ENCODE measurements around the gene GJA4. TPM values are rescaled to one million over a fixed set of nuclear protein-coding genes. Genes with fewer than 3 reads are reported as not detected.

Gene GJA4
- total RNA-seq, 2 experiments from 2014 or later: not detected

GRCh38 chr1:34777519-34778321 lies 15.1 kb upstream of the GJA4 start:
- H3K36me3 Mint-ChIP-seq: no peaks in the 10 kb centered on the region
- H3K4me1 Mint-ChIP-seq: no peaks in the 10 kb centered on the region
- no peak for DNase-seq
- ATAC-seq (ENCODE audit: low read depth): no peak
- no peak overlapping the region for H3K4me3 Mint-ChIP-seq
- H3K9me3 Mint-ChIP-seq: no peaks in the 10 kb centered on the region
- POLR2A ChIA-PET: no interaction called here
- H3K27ac Mint-ChIP-seq: no peak overlapping the region
- peaks cover 30% of the 10 kb centered on the region for H3K27me3 Mint-ChIP-seq

GRCh38 chr1:34778381-34778780 lies 14.4 kb upstream of the GJA4 start:
- Mint-ChIP-seq H3K9me3 (no peaks in the 10 kb centered on the region), H3K4me3 (no peak overlapping the region), H3K36me3 (no peaks in the 10 kb centered on the region), H3K27me3 (peaks cover 37% of the 10 kb centered on the region), H3K4me1 (no peaks in the 10 kb centered on the region), H3K27ac (no peak overlapping the region)
- POLR2A ChIA-PET: no interaction called here
- DNase-seq (no peak), ATAC-seq (ENCODE audit: low read depth) (no peak)

GRCh38 chr1:34779005-34779404 lies 13.8 kb upstream of the GJA4 start:
- Mint-ChIP-seq H3K9me3 (no peaks in the 10 kb centered on the region), H3K27me3 (peaks cover 38% of the 10 kb centered on the region), H3K4me1 (no peaks in the 10 kb centered on the region), H3K36me3 (no peaks in the 10 kb centered on the region), H3K27ac (no peak overlapping the region), H3K4me3 (no peak overlapping the region)
- no peak for ATAC-seq (ENCODE audit: low read depth)
- POLR2A ChIA-PET: no interaction called here
- no peak for DNase-seq

- Mint-ChIP-seq H3K9me3 (no peaks in the 10 kb centered on the region), H3K27me3 (peaks cover 38% of the 10 kb centered on the region), H3K4me1 (no peaks in the 10 kb centered on the region), H3K36me3 (no peaks in the 10 kb centered on the region), H3K4me3 (no peak overlapping the region), H3K27ac (no peak overlapping the region)
- ATAC-seq (ENCODE audit: low read depth): no peak
- POLR2A ChIA-PET: no interaction called here
- DNase-seq: no peak
Observed at GRCh38 chr1:34779526-34779925, 13.3 kb upstream of the GJA4 start.

GRCh38 chr1:34779962-34780361 lies 12.8 kb upstream of the GJA4 start:
- ATAC-seq (ENCODE audit: low read depth) (no peak), DNase-seq (no peak)
- Mint-ChIP-seq H3K36me3 (no peaks in the 10 kb centered on the region), H3K27me3 (peaks cover 38% of the 10 kb centered on the region), H3K4me3 (no peak overlapping the region), H3K27ac (no peak overlapping the region), H3K4me1 (no peaks in the 10 kb centered on the region), H3K9me3 (no peaks in the 10 kb centered on the region)
- POLR2A ChIA-PET: no interaction called here

- Mint-ChIP-seq H3K27me3 (peaks cover 38% of the 10 kb centered on the region), H3K4me3 (no peak overlapping the region), H3K27ac (no peak overlapping the region), H3K36me3 (no peaks in the 10 kb centered on the region), H3K9me3 (no peaks in the 10 kb centered on the region), H3K4me1 (no peaks in the 10 kb centered on the region)
- ATAC-seq (ENCODE audit: low read depth) (no peak), DNase-seq (no peak)
- POLR2A ChIA-PET: no interaction called here
Observed at GRCh38 chr1:34780528-34780927, 12.3 kb upstream of the GJA4 start.

- Mint-ChIP-seq H3K27me3 (peaks cover 38% of the 10 kb centered on the region), H3K27ac (no peak within 1 kb of the TSS), H3K4me1 (no peaks in the 10 kb centered on the region), H3K9me3 (no peaks in the 10 kb centered on the region), H3K4me3 (peak within 1 kb of the TSS; percentile 18), H3K36me3 (no peaks in the 10 kb centered on the region)
- POLR2A ChIA-PET: no interaction called here
- DNase-seq (peak; percentile 44), ATAC-seq (ENCODE audit: low read depth) (no peak)
Observed at GRCh38 chr1:34781071-34781843, 11.5 kb upstream of the GJA4 start, which contains the start of gene GJB3. Gene GJB3, plus strand, starts transcription at chr1:34781214. Its CDS starts 3,549 bp downstream, at chr1:34784763.

- H3K4me3 Mint-ChIP-seq: peak overlapping the region; percentile 18
- no peaks in the 10 kb centered on the region for H3K9me3 Mint-ChIP-seq
- H3K4me1 Mint-ChIP-seq: peaks cover 4% of the 10 kb centered on the region
- no peaks in the 10 kb centered on the region for H3K36me3 Mint-ChIP-seq
- POLR2A ChIA-PET: no interaction called here
- H3K27ac Mint-ChIP-seq: no peak overlapping the region
- DNase-seq (no peak), ATAC-seq (ENCODE audit: low read depth) (no peak)
- peaks cover 38% of the 10 kb centered on the region for H3K27me3 Mint-ChIP-seq
Observed at GRCh38 chr1:34781844-34782391, 10.9 kb upstream of the GJA4 start.

GRCh38 chr1:34784751-34785221 lies 8.0 kb upstream of the GJA4 start:
- no peak for DNase-seq

GRCh38 chr1:34785231-34785874 lies 7.4 kb upstream of the GJA4 start:
- DNase-seq: no peak
- no peak overlapping the region for H3K4me3 Mint-ChIP-seq
- no peak for ATAC-seq (ENCODE audit: low read depth)
- H3K9me3 Mint-ChIP-seq: no peaks in the 10 kb centered on the region
- POLR2A ChIA-PET: no interaction called here
- peaks cover 20% of the 10 kb centered on the region for H3K27me3 Mint-ChIP-seq
- H3K36me3 Mint-ChIP-seq: no peaks in the 10 kb centered on the region
- H3K27ac Mint-ChIP-seq: no peak overlapping the region
- peaks cover 6% of the 10 kb centered on the region for H3K4me1 Mint-ChIP-seq

More at GRCh38 chr1:34784751-34785221, 8.0 kb upstream of the GJA4 start:
- POLR2A ChIA-PET: no interaction called here
- peaks cover 5% of the 10 kb centered on the region for H3K4me1 Mint-ChIP-seq
- no peaks in the 10 kb centered on the region for H3K36me3 Mint-ChIP-seq
- H3K4me3 Mint-ChIP-seq: no peak overlapping the region
- ATAC-seq (ENCODE audit: low read depth): no peak
- no peaks in the 10 kb centered on the region for H3K9me3 Mint-ChIP-seq
- H3K27ac Mint-ChIP-seq: no peak overlapping the region
- H3K27me3 Mint-ChIP-seq: peaks cover 25% of the 10 kb centered on the region

GRCh38 chr1:34785875-34786470 lies 6.8 kb upstream of the GJA4 start:
- H3K9me3 Mint-ChIP-seq: no peaks in the 10 kb centered on the region
- no peaks in the 10 kb centered on the region for H3K36me3 Mint-ChIP-seq
- H3K27ac Mint-ChIP-seq: no peak overlapping the region
- ATAC-seq (ENCODE audit: low read depth): no peak
- POLR2A ChIA-PET: no interaction called here
- peaks cover 17% of the 10 kb centered on the region for H3K27me3 Mint-ChIP-seq
- peaks cover 6% of the 10 kb centered on the region for H3K4me1 Mint-ChIP-seq
- DNase-seq: no peak
- no peak overlapping the region for H3K4me3 Mint-ChIP-seq

- DNase-seq: peak; percentile 69
- peaks cover 20% of the 10 kb centered on the region for H3K27me3 Mint-ChIP-seq
- H3K4me1 Mint-ChIP-seq: peaks cover 6% of the 10 kb centered on the region
- no peak overlapping the region for H3K27ac Mint-ChIP-seq
- no peaks in the 10 kb centered on the region for H3K36me3 Mint-ChIP-seq
- peak; percentile 84 for ATAC-seq (ENCODE audit: low read depth)
- POLR2A ChIA-PET: no interaction called here
- H3K9me3 Mint-ChIP-seq: no peaks in the 10 kb centered on the region
- no peak overlapping the region for H3K4me3 Mint-ChIP-seq
Observed at GRCh38 chr1:34786521-34787325, 6.1 kb upstream of the GJA4 start.
